ENCODE measurements around the gene CCDC86.

The CCDC86 gene

DNA sequence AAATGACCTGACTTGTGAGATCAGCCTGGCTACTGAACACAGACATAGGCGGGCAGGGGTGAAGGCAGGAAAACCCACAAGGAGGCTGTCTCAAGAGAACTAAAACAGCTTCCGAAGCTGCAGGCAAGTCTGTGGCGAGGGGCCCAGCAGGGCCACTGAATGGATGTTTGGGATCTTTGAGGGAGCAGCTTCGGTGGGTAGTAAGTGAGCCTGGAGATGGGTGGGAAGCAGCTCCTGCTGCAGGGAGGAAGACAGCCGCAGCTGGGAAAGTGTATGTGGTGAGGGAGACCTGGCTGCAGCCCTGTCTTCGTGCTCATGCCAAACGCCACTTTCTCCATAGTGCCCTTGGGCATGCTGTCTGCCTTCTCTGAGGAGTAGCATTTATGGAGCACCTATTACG lies 3.4 kb downstream of the CCDC86 start:
- Histone ChIP-seq H3K27ac (ENCODE audit: low read depth, low read length) (no peak overlapping the region), H3K27me3 (ENCODE audit: control insufficient read depth, insufficient read depth, low read length) (no peaks in the 10 kb centered on the region), H3K4me1 (ENCODE audit: control insufficient read depth, insufficient read depth, low read length) (peaks cover 24% of the 10 kb centered on the region), H3K9ac (ENCODE audit: low read length) (no peak overlapping the region), H3K36me3 (ENCODE audit: control insufficient read depth, insufficient read depth, low read length) (peaks cover 46% of the 10 kb centered on the region), H3K4me3 (ENCODE audit: low read depth, low read length) (no peak overlapping the region), H3K9me3 (ENCODE audit: control insufficient read depth, insufficient read depth, low read depth, low read length) (no peaks in the 10 kb centered on the region)

DNA sequence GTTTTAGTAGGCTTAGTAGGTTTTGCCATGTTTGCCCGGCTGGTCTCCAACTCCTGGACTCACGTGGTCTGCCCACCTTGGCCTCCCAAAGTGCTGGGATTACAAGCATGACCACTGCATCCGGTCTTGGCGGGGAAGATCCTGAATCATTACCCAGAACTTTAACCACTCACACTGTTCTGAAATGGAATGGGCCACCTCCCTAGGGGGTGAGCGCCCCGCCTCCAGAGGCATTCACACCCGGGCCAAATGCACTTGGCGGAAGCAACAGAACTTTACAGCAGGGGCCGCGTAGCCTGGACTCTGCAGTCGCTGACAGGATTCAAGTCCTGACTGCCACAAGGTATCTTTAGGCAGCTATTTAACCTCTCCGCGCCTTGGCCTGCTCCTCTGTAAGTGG lies 5.4 kb downstream of the CCDC86 start:
- Histone ChIP-seq H3K36me3 (ENCODE audit: control insufficient read depth, insufficient read depth, low read length) (peaks cover 60% of the 10 kb centered on the region), H3K4me3 (ENCODE audit: low read depth, low read length) (no peak overlapping the region), H3K4me1 (ENCODE audit: control insufficient read depth, insufficient read depth, low read length) (peaks cover 28% of the 10 kb centered on the region), H3K9ac (ENCODE audit: low read length) (no peak overlapping the region), H3K27me3 (ENCODE audit: control insufficient read depth, insufficient read depth, low read length) (peaks cover 3% of the 10 kb centered on the region), H3K27ac (ENCODE audit: low read depth, low read length) (no peak overlapping the region), H3K9me3 (ENCODE audit: control insufficient read depth, insufficient read depth, low read depth, low read length) (no peaks in the 10 kb centered on the region)

DNA sequence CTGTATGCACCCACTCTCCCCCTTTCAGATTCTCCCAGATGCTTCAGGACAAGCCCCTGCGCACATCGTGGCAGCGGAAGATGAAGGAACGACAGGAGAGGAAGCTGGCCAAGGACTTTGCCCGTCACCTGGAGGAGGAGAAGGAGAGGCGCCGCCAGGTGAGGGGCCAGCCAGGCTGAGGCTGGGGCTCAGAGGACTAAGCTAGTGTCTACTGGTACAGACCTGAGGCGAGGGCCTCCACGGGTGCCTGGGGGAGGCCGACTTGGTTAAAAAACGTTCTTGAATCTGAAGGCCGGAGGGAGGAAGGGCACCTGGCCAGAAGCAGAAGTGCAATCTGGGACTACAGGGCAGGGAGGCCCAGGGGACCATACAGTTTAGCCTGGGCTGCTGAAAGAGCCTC lies 6.0 kb downstream of the CCDC86 start:
- H3K27me3 ChIP-seq (ENCODE audit: control insufficient read depth, insufficient read depth, low read length) = peaks cover 9% of the 10 kb centered on the region
- no peaks in the 10 kb centered on the region for H3K9me3 ChIP-seq (ENCODE audit: control insufficient read depth, insufficient read depth, low read depth, low read length)
- H3K4me1 ChIP-seq (ENCODE audit: control insufficient read depth, insufficient read depth, low read length) = peaks cover 29% of the 10 kb centered on the region
- H3K9ac ChIP-seq (ENCODE audit: low read length) = no peak overlapping the region
- no peak overlapping the region for H3K4me3 ChIP-seq (ENCODE audit: low read depth, low read length)
- no peak overlapping the region for H3K27ac ChIP-seq (ENCODE audit: low read depth, low read length)
- H3K36me3 ChIP-seq (ENCODE audit: control insufficient read depth, insufficient read depth, low read length) = peaks cover 60% of the 10 kb centered on the region

DNA sequence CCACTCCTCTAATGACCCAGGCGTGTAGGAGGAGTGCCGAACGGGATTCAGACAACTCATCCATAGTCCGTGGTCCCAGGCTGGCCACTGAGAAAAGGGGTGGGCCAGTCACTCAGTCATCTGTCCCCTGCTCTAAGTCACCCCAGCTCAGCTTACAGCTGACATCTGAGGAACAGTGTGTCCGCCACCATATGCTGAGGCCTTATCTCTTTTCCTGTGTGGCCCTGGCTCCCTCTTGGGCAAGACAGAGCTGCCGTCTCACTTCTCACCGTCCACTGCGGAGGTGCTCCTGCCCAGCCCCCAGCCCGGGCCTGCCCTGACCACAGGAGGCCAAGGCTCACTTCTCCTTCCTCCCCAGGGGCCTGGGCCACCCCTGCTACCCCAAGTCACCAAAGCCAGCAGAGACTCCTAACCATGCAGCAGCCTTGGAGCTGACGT lies 6.8 kb downstream of the CCDC86 start:
- H3K36me3 ChIP-seq (ENCODE audit: control insufficient read depth, insufficient read depth, low read length) = peaks cover 60% of the 10 kb centered on the region

DNA sequence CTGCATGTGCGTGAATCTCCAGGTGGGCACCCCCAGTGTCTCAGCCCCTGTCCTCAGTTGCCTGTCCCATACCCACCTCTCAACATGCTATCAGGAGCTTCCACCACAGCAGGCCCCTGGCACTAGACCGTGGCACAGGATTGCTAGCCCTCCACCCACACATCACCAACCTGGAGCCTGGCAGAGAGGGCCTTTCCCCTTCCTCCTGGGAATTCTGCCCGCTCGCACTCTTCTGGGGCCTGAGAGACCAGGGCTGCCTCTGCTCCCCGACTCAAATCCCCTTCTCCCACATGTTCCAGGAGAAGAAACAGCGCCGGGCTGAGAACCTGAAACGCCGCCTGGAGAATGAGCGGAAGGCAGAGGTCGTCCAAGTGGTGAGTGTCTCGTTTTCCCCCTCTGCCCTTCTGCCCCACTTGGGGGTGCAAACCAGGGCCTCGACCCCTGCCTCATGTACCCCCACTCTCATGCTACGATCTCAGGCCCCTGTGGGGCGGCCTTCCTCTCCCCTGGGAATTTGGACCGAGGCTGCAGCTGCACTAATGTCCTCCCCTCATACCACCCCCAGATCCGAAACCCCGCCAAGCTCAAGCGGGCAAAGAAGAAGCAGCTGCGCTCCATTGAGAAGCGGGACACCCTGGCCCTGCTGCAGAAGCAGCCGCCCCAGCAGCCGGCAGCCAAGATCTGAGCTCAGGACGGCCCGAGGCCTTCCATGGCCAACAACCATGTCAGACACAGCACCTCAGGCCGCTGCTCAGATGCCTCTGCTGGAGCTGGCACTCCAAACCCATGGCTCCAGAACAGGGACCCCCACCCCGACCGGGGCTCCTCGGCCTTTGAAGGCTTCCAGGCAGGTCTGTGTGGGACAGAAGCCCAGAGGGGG lies 8.0 kb downstream of the CCDC86 start:
- Histone ChIP-seq H3K27me3 (ENCODE audit: control insufficient read depth, insufficient read depth, low read length) (peaks cover 29% of the 10 kb centered on the region), H3K9me3 (ENCODE audit: control insufficient read depth, insufficient read depth, low read depth, low read length) (no peaks in the 10 kb centered on the region), H3K4me3 (ENCODE audit: low read depth, low read length) (no peak overlapping the region), H3K27ac (ENCODE audit: low read depth, low read length) (no peak overlapping the region), H3K36me3 (ENCODE audit: control insufficient read depth, insufficient read depth, low read length) (peaks cover 54% of the 10 kb centered on the region), H3K9ac (ENCODE audit: low read length) (no peak overlapping the region), H3K4me1 (ENCODE audit: control insufficient read depth, insufficient read depth, low read length) (peaks cover 12% of the 10 kb centered on the region)

More for the DNA sequence above, 6.8 kb downstream of the CCDC86 start:
- Histone ChIP-seq H3K27ac (ENCODE audit: low read depth, low read length) (no peak overlapping the region), H3K4me1 (ENCODE audit: control insufficient read depth, insufficient read depth, low read length) (peaks cover 24% of the 10 kb centered on the region), H3K4me3 (ENCODE audit: low read depth, low read length) (no peak overlapping the region), H3K27me3 (ENCODE audit: control insufficient read depth, insufficient read depth, low read length) (peaks cover 18% of the 10 kb centered on the region), H3K9ac (ENCODE audit: low read length) (no peak overlapping the region), H3K9me3 (ENCODE audit: control insufficient read depth, insufficient read depth, low read depth, low read length) (no peaks in the 10 kb centered on the region)

DNA sequence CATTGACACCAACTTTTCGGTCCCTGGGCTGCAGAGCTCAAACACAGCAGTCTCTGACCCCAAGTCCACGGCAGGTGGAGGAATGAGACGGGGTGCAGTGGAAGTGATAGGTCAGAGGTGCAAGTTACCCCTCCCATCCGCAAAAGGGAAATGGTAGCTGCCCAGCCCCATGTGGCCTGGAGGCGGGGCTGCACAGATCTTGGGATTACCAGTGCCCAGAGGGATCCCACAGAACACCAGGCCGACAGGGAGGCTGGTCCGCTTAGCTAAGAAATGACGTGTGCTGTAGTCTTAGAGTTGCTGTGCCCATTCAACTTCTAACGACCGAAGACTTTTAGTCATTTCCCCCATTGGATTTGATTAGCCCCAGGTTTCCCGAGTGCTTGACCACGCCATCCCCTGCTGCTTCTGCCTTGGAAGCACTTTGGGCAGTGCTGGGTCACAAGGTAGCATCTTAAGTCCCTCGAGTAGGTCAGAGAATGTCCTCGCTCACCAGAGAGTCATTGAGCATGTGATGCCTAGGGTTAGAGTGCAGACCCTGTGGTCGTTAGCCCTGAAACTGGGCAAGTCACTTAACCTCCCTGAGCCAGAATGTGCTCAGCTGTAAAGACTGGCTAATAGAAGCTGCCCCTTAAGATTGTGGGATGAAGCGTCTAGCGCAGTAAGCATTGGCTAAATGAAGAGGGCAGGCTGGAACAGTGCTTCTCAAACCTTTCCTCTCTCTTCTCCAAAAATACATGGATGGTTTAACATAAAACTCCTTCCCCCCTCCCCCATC lies 9.6 kb downstream of the CCDC86 start:
- Histone ChIP-seq H3K36me3 (ENCODE audit: control insufficient read depth, insufficient read depth, low read length) (peaks cover 46% of the 10 kb centered on the region), H3K4me1 (ENCODE audit: control insufficient read depth, insufficient read depth, low read length) (peaks cover 12% of the 10 kb centered on the region)

GRCh38 chr11:60852117-60852981 lies 10.4 kb downstream of the CCDC86 start:
- Histone ChIP-seq H3K36me3 (ENCODE audit: control insufficient read depth, insufficient read depth, low read length) (peaks cover 44% of the 10 kb centered on the region), H3K9me3 (ENCODE audit: control insufficient read depth, insufficient read depth, low read depth, low read length) (no peaks in the 10 kb centered on the region), H3K4me1 (ENCODE audit: control insufficient read depth, insufficient read depth, low read length) (peaks cover 12% of the 10 kb centered on the region), H3K9ac (ENCODE audit: low read length) (no peak overlapping the region), H3K27me3 (ENCODE audit: control insufficient read depth, insufficient read depth, low read length) (peaks cover 36% of the 10 kb centered on the region), H3K27ac (ENCODE audit: low read depth, low read length) (no peak overlapping the region), H3K4me3 (ENCODE audit: low read depth, low read length) (peak overlapping the region; percentile 40)

More for the DNA sequence above, 9.6 kb downstream of the CCDC86 start:
- H3K9ac ChIP-seq (ENCODE audit: low read length) = no peak overlapping the region
- H3K27me3 ChIP-seq (ENCODE audit: control insufficient read depth, insufficient read depth, low read length) = peaks cover 36% of the 10 kb centered on the region
- H3K9me3 ChIP-seq (ENCODE audit: control insufficient read depth, insufficient read depth, low read depth, low read length) = no peaks in the 10 kb centered on the region
- peak overlapping the region; percentile 40; the same call in 1 of the 2 replicates for H3K4me3 ChIP-seq (ENCODE audit: low read depth, low read length)
- H3K27ac ChIP-seq (ENCODE audit: low read depth, low read length) = no peak overlapping the region

DNA sequence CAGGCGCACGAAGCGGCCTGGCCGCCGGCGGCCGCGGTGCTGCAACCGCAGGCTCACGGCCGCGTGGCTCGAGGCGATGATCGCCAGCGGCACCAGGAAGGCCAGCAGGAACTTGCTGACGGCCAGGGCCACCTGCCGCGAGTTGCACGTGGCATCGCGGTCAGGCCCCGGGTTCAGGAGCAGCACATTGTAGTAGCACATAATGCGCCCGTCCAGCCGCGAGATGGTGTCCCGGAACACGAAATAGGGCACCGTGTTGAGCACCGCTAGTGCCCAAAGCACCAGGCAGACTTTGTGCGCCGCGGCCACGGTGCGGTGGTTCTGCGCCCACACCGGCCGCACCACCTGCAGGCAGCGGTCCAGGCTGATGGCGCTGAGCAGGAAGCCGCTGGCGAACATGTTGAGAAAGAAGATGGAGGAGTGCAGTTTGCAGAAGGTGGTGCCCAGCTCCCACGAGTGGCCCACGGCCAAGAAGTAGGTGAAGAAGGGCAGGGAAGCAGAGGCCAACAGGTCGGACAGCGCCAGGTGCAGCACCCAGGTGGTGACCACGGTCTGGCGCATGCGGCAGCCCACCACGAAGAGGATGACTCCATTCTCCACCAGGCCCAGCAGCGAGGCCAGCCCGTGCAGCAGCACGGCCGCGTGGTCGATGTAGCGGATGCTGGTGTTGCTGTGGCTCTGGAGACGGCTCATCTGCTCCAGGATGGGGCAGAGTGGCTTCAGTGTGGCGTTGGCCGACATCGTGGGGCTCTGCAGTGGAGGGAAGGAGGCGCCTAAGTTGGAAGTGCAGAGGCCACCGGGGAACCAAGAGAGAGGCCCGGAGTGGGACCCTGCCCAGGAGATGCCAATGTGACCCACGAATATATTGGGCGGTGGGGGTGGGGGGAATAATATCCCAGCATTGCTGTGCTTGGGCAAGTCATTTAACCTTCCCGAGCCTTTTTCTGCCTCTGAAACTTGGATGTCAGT lies 11.4 kb downstream of the CCDC86 start:
- Histone ChIP-seq H3K27ac (ENCODE audit: low read depth, low read length) (no peak overlapping the region), H3K4me3 (ENCODE audit: low read depth, low read length) (peak overlapping the region; percentile 40; the same call in 1 of the 2 replicates), H3K9ac (ENCODE audit: low read length) (no peak overlapping the region), H3K27me3 (ENCODE audit: control insufficient read depth, insufficient read depth, low read length) (peaks cover 36% of the 10 kb centered on the region), H3K9me3 (ENCODE audit: control insufficient read depth, insufficient read depth, low read depth, low read length) (no peaks in the 10 kb centered on the region), H3K36me3 (ENCODE audit: control insufficient read depth, insufficient read depth, low read length) (peaks cover 34% of the 10 kb centered on the region), H3K4me1 (ENCODE audit: control insufficient read depth, insufficient read depth, low read length) (peaks cover 12% of the 10 kb centered on the region)

GRCh38 chr11:60854140-60854846 lies 12.4 kb downstream of the CCDC86 start:
- Histone ChIP-seq H3K9me3 (ENCODE audit: control insufficient read depth, insufficient read depth, low read depth, low read length) (no peaks in the 10 kb centered on the region), H3K27me3 (ENCODE audit: control insufficient read depth, insufficient read depth, low read length) (peaks cover 36% of the 10 kb centered on the region), H3K9ac (ENCODE audit: low read length) (no peak overlapping the region), H3K4me1 (ENCODE audit: control insufficient read depth, insufficient read depth, low read length) (peaks cover 12% of the 10 kb centered on the region), H3K27ac (ENCODE audit: low read depth, low read length) (no peak overlapping the region), H3K4me3 (ENCODE audit: low read depth, low read length) (no peak overlapping the region), H3K36me3 (ENCODE audit: control insufficient read depth, insufficient read depth, low read length) (peaks cover 24% of the 10 kb centered on the region)
